Measurements from ENCODE around the gene MEG3.

Gene MEG3

GRCh38 chr14:100825713-100826331 lies at the start of gene MEG3:
Gene MEG3, plus strand, starts transcription at chr14:100826118.
- DNase-seq (ENCODE audit: low spot score), result no peak

- no peak for DNase-seq (ENCODE audit: low spot score)
Observed at GRCh38 chr14:100776681-100777365, 49.1 kb upstream of the MEG3 start.

- DNase-seq (ENCODE audit: low spot score), result no peak
Observed at GRCh38 chr14:100777366-100777817, 48.5 kb upstream of the MEG3 start.

- DNase-seq (ENCODE audit: low spot score), result no peak
Observed at GRCh38 chr14:100777818-100778525, 47.9 kb upstream of the MEG3 start.

GRCh38 chr14:100778526-100778882 lies 47.4 kb upstream of the MEG3 start:
- DNase-seq (ENCODE audit: low spot score), result no peak

- DNase-seq (ENCODE audit: low spot score), result no peak
Observed at GRCh38 chr14:100778951-100779690, 46.8 kb upstream of the MEG3 start.

GRCh38 chr14:100779691-100780080 lies 46.2 kb upstream of the MEG3 start:
- DNase-seq (ENCODE audit: low spot score), result no peak

GRCh38 chr14:100780246-100780645 lies 45.7 kb upstream of the MEG3 start:
- no peak for DNase-seq (ENCODE audit: low spot score)

GRCh38 chr14:100780646-100781355 lies 45.1 kb upstream of the MEG3 start:
- DNase-seq (ENCODE audit: low spot score), result no peak

- DNase-seq (ENCODE audit: low spot score), result no peak
Observed at GRCh38 chr14:100781952-100782351, 44.0 kb upstream of the MEG3 start.

- no peak for DNase-seq (ENCODE audit: low spot score)
Observed at GRCh38 chr14:100782516-100783320, 43.2 kb upstream of the MEG3 start.

GRCh38 chr14:100783630-100784370 lies 42.1 kb upstream of the MEG3 start:
- no peak for DNase-seq (ENCODE audit: low spot score)

- no peak for DNase-seq (ENCODE audit: low spot score)
Observed at GRCh38 chr14:100784523-100785337, 41.2 kb upstream of the MEG3 start.

- DNase-seq (ENCODE audit: low spot score), result no peak
Observed at GRCh38 chr14:100785338-100785615, 40.6 kb upstream of the MEG3 start.

GRCh38 chr14:100785626-100786025 lies 40.3 kb upstream of the MEG3 start:
- no peak for DNase-seq (ENCODE audit: low spot score)

- no peak for DNase-seq (ENCODE audit: low spot score)
Observed at GRCh38 chr14:100786131-100786530, 39.8 kb upstream of the MEG3 start.

GRCh38 chr14:100786576-100787219 lies 39.2 kb upstream of the MEG3 start:
- DNase-seq (ENCODE audit: low spot score), result no peak

GRCh38 chr14:100787659-100788058 lies 38.3 kb upstream of the MEG3 start:
- no peak for DNase-seq (ENCODE audit: low spot score)

GRCh38 chr14:100788517-100788916 lies 37.4 kb upstream of the MEG3 start:
- no peak for DNase-seq (ENCODE audit: low spot score)

Data from SW480 (cell line).